HL-60 (cell line): ENCODE data around the gene PYROXD2.

ENCODE experiments used
- GABPA ChIP-seq: IDR thresholded peaks from 2 replicates; pipeline ENCODE4 v1.6.1; 2012; ENCODE audit warnings: low read depth
- POLR2AphosphoS5 ChIP-seq: IDR thresholded peaks from 2 replicates; pipeline ENCODE4 v1.6.1; 2012; ENCODE audit warnings: low read depth
- SPI1 ChIP-seq: IDR thresholded peaks from 2 replicates; pipeline ENCODE4 v1.6.1; 2012; ENCODE audit warnings: low read depth, mild to moderate bottlenecking, borderline replicate concordance
- TF ChIP-seq, protein P1 (sequence below): IDR thresholded peaks from one replicate; pipeline ENCODE4 v1.5.1; 2011; ENCODE audit warnings: low read length, control low read depth, inconsistent platforms; ENCODE audit not compliant: insufficient read depth

DNA sequence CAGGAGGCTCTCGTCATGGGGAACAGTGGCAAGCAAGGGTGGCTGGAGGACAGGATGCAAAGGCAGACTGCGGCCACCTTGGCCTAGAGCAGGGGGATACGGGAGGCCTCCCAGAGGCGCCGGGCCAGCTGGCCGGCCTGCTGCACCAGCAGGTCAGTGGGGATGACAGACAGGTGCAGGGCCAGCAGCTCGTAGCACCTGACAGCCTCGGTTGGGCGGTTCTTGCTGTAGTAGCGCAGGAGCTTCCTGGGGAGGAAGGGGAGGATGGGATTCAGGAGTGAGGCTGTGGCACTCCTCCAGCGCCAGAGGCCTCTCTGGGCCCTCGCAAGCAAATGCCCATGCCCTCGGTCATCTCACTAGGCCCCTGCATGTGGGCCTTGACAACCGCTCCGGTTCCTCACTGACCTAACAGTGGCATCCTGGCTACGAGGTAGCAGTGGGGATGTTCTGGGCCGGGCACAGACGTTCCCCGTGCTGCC, 2.5 kb upstream of the PYROXD2 start:
- TF ChIP-seq, protein P1, sequence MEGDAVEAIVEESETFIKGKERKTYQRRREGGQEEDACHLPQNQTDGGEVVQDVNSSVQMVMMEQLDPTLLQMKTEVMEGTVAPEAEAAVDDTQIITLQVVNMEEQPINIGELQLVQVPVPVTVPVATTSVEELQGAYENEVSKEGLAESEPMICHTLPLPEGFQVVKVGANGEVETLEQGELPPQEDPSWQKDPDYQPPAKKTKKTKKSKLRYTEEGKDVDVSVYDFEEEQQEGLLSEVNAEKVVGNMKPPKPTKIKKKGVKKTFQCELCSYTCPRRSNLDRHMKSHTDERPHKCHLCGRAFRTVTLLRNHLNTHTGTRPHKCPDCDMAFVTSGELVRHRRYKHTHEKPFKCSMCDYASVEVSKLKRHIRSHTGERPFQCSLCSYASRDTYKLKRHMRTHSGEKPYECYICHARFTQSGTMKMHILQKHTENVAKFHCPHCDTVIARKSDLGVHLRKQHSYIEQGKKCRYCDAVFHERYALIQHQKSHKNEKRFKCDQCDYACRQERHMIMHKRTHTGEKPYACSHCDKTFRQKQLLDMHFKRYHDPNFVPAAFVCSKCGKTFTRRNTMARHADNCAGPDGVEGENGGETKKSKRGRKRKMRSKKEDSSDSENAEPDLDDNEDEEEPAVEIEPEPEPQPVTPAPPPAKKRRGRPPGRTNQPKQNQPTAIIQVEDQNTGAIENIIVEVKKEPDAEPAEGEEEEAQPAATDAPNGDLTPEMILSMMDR, result no peak
- TF ChIP-seq GABPA (no peak), POLR2AphosphoS5 (no peak), SPI1 (no peak)
